ENCODE measurements around the gene TPCN1. TPM values are rescaled to one million over a fixed set of nuclear protein-coding genes. Genes with fewer than 3 reads are reported as not detected.

The TPCN1 gene
- total and polyA plus RNA-seq, 2 of the 13 experiments (the other 11 are each of a cell fraction or from before 2014, with no cell fraction given): 8.0 to 26.8 TPM

DNA sequence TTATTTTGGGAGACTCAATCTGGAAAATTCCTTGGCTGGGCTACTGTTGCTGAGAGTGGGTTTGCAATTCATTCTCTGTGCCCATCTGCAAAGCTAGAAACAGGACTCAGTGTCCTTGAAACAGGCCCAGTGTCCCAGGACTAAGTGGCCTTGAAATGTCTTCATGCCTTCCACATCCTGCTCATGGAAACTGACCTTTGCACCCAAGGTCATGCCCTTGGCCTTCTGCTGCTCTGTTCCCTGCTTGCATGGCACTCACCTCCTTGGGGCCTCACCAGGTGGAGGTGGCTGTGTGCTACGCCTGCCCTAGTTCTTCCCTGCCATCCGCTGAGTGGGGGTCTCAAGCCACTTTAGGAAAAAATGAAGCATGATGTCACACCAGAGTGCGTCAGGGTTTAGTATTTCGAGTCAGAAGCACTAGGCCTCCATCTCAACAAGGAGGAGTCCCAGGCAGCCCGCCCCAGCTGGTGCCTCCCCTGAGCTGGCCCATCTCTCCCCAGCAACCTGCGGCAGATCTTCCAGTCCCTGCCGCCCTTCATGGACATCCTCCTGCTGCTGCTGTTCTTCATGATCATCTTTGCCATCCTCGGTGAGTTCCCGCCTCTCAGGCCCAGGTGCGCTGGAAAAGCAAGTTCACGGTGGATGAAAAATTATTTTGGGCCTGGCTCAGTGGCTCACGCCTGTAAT is 48.1 kb downstream of the TPCN1 start (continued):
- TF ChIP-seq, protein P1, sequence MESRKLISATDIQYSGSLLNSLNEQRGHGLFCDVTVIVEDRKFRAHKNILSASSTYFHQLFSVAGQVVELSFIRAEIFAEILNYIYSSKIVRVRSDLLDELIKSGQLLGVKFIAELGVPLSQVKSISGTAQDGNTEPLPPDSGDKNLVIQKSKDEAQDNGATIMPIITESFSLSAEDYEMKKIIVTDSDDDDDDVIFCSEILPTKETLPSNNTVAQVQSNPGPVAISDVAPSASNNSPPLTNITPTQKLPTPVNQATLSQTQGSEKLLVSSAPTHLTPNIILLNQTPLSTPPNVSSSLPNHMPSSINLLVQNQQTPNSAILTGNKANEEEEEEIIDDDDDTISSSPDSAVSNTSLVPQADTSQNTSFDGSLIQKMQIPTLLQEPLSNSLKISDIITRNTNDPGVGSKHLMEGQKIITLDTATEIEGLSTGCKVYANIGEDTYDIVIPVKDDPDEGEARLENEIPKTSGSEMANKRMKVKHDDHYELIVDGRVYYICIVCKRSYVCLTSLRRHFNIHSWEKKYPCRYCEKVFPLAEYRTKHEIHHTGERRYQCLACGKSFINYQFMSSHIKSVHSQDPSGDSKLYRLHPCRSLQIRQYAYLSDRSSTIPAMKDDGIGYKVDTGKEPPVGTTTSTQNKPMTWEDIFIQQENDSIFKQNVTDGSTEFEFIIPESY (CRISPR knock-in tag; IDR thresholded peaks at IDR 0.05): no peak
- TF ChIP-seq HOXA3 (CRISPR knock-in tag; IDR thresholded peaks at IDR 0.05) (0 out of 2 replicates have a peak, but pooled peaks have one; percentile 27), ZNF558 (CRISPR knock-in tag; IDR thresholded peaks at IDR 0.05; ENCODE audit: borderline replicate concordance) (no peak), NR2F2 (IDR thresholded peaks at IDR 0.05; ENCODE audit: borderline replicate concordance, low read depth) (0 out of 2 replicates have a peak, but pooled peaks have one; percentile 20)

- in situ Hi-C loops (cut with HindIII; ENCODE audit: extremely low pct_ligation_motif_present, low pct_unique_long_range_greater_than_20kb): no loop called here
- DNase-seq (ENCODE audit: low spot score) (no peak), FAIRE-seq (no peak), ATAC-seq (no peak)
- H3K4me3 ChIP-seq (replicated peaks in 1 of 3; ENCODE audit: insufficient read depth in 1 of 3, low read depth in 2 of 3, low read length in 3 of 3): no peak overlapping the region
- POLR2A ChIA-PET: interaction anchor here (0.8 to 1.4 kb wide), 4 partner anchors 40 to 67 kb away, joined by 3 to 10 read pairs (median 6); partner anchors contain the start of gene TPCN1
- WGBS (ENCODE audit: low lambda C conversion rate): 96% methylated on average over 11 of the region's 11 CpGs
- no peak overlapping the region for H3K9ac ChIP-seq (ENCODE audit: insufficient read depth, low read depth, low read length)
- peaks cover 43% of the 10 kb centered on the region for H3K4me1 ChIP-seq (ENCODE audit: insufficient read depth, low read length)
- H3K27me3 ChIP-seq (ENCODE audit: control insufficient read depth in 1 of 2, insufficient read depth in 2 of 2, low read length in 2 of 2): no peaks in the 10 kb centered on the region
- no TSS peak for BruUV-seq (replicated peaks)
- H2AFZ ChIP-seq (ENCODE audit: low read length): no peak overlapping the region
- no peak overlapping the region for H3K4me2 ChIP-seq (ENCODE audit: low read depth, low read length)
- TF ChIP-seq ZNF383 (CRISPR knock-in tag; IDR thresholded peaks at IDR 0.05; ENCODE audit: borderline replicate concordance): no peak
- TF ChIP-seq, protein P2, sequence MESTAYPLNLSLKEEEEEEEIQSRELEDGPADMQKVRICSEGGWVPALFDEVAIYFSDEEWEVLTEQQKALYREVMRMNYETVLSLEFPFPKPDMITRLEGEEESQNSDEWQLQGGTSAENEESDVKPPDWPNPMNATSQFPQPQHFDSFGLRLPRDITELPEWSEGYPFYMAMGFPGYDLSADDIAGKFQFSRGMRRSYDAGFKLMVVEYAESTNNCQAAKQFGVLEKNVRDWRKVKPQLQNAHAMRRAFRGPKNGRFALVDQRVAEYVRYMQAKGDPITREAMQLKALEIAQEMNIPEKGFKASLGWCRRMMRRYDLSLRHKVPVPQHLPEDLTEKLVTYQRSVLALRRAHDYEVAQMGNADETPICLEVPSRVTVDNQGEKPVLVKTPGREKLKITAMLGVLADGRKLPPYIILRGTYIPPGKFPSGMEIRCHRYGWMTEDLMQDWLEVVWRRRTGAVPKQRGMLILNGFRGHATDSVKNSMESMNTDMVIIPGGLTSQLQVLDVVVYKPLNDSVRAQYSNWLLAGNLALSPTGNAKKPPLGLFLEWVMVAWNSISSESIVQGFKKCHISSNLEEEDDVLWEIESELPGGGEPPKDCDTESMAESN (CRISPR knock-in tag; conservative IDR thresholded peaks at IDR 0.05): no peak
- TF ChIP-seq ZNF441 (CRISPR knock-in tag; IDR thresholded peaks at IDR 0.05; ENCODE audit: borderline replicate concordance): 0 out of 2 replicates have a peak, but pooled peaks have one; percentile 2
- peak; percentile 36; the same call in 1 of the 2 replicates for TF ChIP-seq ZNF430 (CRISPR knock-in tag; IDR thresholded peaks at IDR 0.05)
- no peaks in the 10 kb centered on the region for H4K20me1 ChIP-seq (ENCODE audit: insufficient read depth, low read length)
- no peaks in the 10 kb centered on the region for H3K79me2 ChIP-seq (ENCODE audit: insufficient read depth, low read length)
- intact Hi-C loops (cut with micrococcal nuclease; ENCODE audit: unreplicated experiment): loop anchor here (10.0 kb wide), 1 partner anchor 76 kb away; no protein-coding TSS in a partner anchor
- H3K27ac ChIP-seq (ENCODE audit: extremely low read length, insufficient read depth, low read length): no peak overlapping the region
- CTCF ChIA-PET (ENCODE audit: low intra/inter-chr PET ratio, low total read pairs): no interaction called here
- H3K9me3 ChIP-seq (ENCODE audit: low read length): no peaks in the 10 kb centered on the region
- peaks cover 6% of the 10 kb centered on the region in 2 experiments; a peak in 4 of 5 replicates for H3K36me3 ChIP-seq (replicated peaks in 1 of 2; ENCODE audit: control insufficient read depth in 1 of 2, insufficient read depth in 2 of 2, low read length in 2 of 2)
Observed at GRCh38 chr12:113270709-113271009, 49.4 kb downstream of the TPCN1 start.
